ENCODE results near the gene ILK. TPM values are rescaled to one million over a fixed set of nuclear protein-coding genes. Genes with fewer than 3 reads are reported as not detected.

The ILK gene
- total and polyA plus RNA-seq, 2 donors (not counting 3 experiments of a cell fraction or from before 2014, with no cell fraction given), result 221 to 296 TPM

DNA sequence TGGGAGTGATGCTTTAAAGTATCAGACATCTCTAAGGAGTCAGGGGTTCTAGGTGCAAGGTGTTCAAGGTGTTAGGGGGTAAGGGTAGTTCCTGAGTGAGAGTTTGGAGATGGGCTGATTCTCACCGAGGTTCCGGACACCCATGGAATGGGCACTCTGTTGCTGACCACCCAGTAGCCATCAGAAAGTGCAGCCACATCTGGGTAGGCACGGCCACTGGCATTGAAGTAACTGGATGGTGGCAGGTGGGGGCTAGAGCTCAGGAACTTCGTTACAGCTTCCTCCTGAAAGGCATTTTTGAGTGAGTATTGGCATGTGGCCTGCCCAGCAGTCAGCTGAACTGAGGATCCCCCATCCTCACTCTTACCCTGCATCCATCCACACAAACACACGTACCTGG is 11.5 kb downstream of the ILK start:
- peaks cover 54% of the 10 kb centered on the region for H3K4me1 ChIP-seq (ENCODE audit: control insufficient read depth, extremely low read depth, insufficient read depth, low read length)
- peaks cover 21% of the 10 kb centered on the region for H3K79me2 ChIP-seq (ENCODE audit: control insufficient read depth, insufficient read depth, low read length)
- CTCF ChIA-PET, result interaction anchor here (1.2 kb wide), 1 partner anchor 84 kb away, joined by 4 read pairs; no protein-coding TSS in a partner anchor
- H3K36me3 ChIP-seq (ENCODE audit: control insufficient read depth in 2 of 2, extremely low read depth in 1 of 2, insufficient read depth in 2 of 2, low read length in 2 of 2), result peaks cover 16 to 24% of the 10 kb centered on the region in 2 experiments
- no peaks in the 10 kb centered on the region for H3K9me3 ChIP-seq (replicated peaks; ENCODE audit: control insufficient read depth, insufficient read depth, low read length)
- no peak overlapping the region for H3K4me2 ChIP-seq (ENCODE audit: insufficient read depth, low read length)
- H2AFZ ChIP-seq (ENCODE audit: low read depth, low read length), result no peak overlapping the region
- dilution Hi-C loops (cut with MboI; ENCODE audit: extremely low pct_ligation_motif_present, low sequenced_read_pairs) (no loop called here), intact Hi-C loops (cut with micrococcal nuclease) (loop anchor here (5.0 kb wide), 1 partner anchor 142 kb away; no protein-coding TSS in a partner anchor)
- FAIRE-seq (no peak), DNase-seq (ENCODE audit: low read depth, low spot score) (no peak)
- H3K27ac ChIP-seq (ENCODE audit: insufficient read depth, low read depth, low read length), result no peak overlapping the region
- no peak overlapping the region for H3K4me3 ChIP-seq (replicated peaks in 1 of 3; ENCODE audit: insufficient read depth in 1 of 3, low read depth in 1 of 3, low read length in 3 of 3)
- POLR2A ChIA-PET, result no interaction called here
- H3K27me3 ChIP-seq (ENCODE audit: control insufficient read depth in 2 of 2, insufficient read depth in 2 of 2, low read length in 2 of 2), result no peaks in the 10 kb centered on the region
- no peak overlapping the region for H3K9ac ChIP-seq (replicated peaks; ENCODE audit: extremely low read depth, insufficient read depth, low read length)
- H3K9me1 ChIP-seq (replicated peaks; ENCODE audit: control insufficient read depth, extremely low read depth, insufficient read depth, low read length), result no peaks in the 10 kb centered on the region
- BruUV-seq (replicated peaks), result no TSS peak
- no peaks in the 10 kb centered on the region for H4K20me1 ChIP-seq (replicated peaks; ENCODE audit: control insufficient read depth, extremely low read depth, insufficient read depth, low read length)
- TF ChIP-seq CTCF (IDR thresholded peaks at IDR 0.05; ENCODE audit: extremely low read depth in 1 of 2, insufficient read depth in 1 of 2, low read depth in 1 of 2, low read length in 2 of 2), result no peak
- TF ChIP-seq EZH2 (IDR thresholded peaks at IDR 0.05; ENCODE audit: borderline replicate concordance, low read depth, low read length, severe bottlenecking), result no peak
- no peak for TF ChIP-seq FOS (IDR thresholded peaks at IDR 0.05; ENCODE audit: borderline replicate concordance, insufficient read depth, low read length)
- no peak for TF ChIP-seq POLR2A (IDR thresholded peaks at IDR 0.05; ENCODE audit: low read depth, low read length)
- no peak for TF ChIP-seq GATA2 (IDR thresholded peaks at IDR 0.05; ENCODE audit: insufficient read depth, insufficient read length, low read depth, low read length)
- TF ChIP-seq, protein P1, sequence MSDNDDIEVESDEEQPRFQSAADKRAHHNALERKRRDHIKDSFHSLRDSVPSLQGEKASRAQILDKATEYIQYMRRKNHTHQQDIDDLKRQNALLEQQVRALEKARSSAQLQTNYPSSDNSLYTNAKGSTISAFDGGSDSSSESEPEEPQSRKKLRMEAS (IDR thresholded peaks at IDR 0.05; ENCODE audit: insufficient read depth, insufficient read length), result no peak
- no peak for TF ChIP-seq JUN (IDR thresholded peaks at IDR 0.05; ENCODE audit: borderline replicate concordance, insufficient read depth, insufficient read length, low read depth)
- no peak for TF ChIP-seq POLR2AphosphoS5 (IDR thresholded peaks at IDR 0.05; ENCODE audit: insufficient read depth, low read depth, low read length)
- no peak for TF ChIP-seq MYC (IDR thresholded peaks at IDR 0.05; ENCODE audit: low read depth, low read length)

Measured in endothelial cell of umbilical vein (primary cell).